ENCODE data around the gene RPL34.

The RPL34 gene

DNA sequence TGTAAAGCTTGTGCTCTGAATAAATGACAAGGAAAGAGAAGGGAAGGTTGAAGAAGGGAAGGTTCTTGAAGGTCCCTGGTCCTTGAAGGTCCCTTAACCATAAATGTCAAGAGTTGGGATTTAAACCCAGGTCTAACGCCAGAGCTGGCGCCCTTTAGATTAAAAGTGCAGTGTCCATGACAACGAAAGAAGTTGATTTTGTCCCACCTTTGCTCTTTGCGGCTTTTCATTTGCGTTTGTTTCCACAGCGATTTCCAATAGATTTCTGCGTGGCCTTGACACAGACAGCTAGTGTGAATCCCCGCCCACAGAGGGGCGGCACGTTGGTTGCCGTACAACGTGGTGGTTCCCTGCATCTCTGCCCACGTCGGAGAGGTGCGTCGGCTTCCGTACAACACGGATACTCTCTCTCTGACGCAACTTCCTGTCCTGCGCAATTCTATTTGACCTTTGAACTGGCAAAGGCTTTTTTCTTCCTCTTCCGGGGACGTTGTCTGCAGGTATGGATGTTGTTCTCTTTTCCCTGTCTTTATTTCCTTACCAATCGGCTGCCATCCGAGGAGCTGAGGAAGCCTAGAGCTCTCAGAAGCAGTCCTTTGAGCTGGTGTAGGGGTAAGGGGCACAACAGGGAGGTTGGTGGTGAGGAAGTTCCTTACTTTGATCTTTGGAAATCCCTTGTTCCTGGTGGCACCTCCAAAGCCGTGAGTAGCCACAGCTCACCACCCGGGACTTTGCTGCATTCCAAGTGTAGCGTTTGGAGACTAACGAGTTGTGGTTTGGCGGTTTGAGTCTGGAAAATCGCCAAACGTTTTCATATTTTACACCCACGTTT, at the start of gene RPL34:
Gene RPL34 (plus strand): TSS at position 476 of the 832 bp plus-strand sequence. CDS start 1,384 bp downstream, outside the sequence.
- in situ Hi-C loops (cut with HindIII; ENCODE audit: low sequenced_read_pairs), result no loop called here
- peak; percentile 98 for DNase-seq (ENCODE audit: low read depth)
- peak within 1 kb of the TSS; percentile 100 for H3K4me3 ChIP-seq (ENCODE audit: low read depth, low read length)
- TF ChIP-seq, protein P1, sequence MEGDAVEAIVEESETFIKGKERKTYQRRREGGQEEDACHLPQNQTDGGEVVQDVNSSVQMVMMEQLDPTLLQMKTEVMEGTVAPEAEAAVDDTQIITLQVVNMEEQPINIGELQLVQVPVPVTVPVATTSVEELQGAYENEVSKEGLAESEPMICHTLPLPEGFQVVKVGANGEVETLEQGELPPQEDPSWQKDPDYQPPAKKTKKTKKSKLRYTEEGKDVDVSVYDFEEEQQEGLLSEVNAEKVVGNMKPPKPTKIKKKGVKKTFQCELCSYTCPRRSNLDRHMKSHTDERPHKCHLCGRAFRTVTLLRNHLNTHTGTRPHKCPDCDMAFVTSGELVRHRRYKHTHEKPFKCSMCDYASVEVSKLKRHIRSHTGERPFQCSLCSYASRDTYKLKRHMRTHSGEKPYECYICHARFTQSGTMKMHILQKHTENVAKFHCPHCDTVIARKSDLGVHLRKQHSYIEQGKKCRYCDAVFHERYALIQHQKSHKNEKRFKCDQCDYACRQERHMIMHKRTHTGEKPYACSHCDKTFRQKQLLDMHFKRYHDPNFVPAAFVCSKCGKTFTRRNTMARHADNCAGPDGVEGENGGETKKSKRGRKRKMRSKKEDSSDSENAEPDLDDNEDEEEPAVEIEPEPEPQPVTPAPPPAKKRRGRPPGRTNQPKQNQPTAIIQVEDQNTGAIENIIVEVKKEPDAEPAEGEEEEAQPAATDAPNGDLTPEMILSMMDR (IDR thresholded peaks at IDR 0.05; ENCODE audit: low read depth, low read length, missing control alignments), result no peak

DNA sequence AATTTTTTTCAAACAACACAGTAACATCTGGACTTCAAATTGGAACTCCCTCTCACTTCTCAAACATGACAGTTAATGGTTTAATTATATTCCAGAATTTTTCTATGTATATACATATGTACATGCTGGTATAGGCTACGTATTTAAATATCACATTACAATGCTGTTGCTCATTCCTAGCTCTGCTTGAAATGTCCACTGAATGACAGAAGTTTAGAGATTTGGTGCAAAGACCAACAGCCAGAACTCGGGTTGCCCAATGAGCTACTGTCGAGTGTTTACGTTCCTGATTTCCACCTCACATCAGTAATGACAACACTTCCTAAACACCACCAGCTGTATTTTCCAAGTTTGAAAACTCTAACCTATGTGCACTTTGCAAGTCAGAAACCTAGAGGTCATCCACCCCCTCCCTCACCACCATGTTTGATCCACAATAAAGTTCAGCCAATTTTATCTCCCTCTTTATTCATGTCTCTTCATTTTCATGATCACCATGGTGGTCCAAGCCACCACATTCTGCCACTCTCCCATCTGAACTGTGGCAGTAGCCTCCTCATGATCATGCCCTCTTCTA, 49.3 kb upstream of the RPL34 start:
- in situ Hi-C loops (cut with HindIII; ENCODE audit: low sequenced_read_pairs), result no loop called here
- no peak overlapping the region for H3K4me3 ChIP-seq (ENCODE audit: low read depth, low read length)
- TF ChIP-seq, protein P1 (IDR thresholded peaks at IDR 0.05; ENCODE audit: low read depth, low read length, missing control alignments), result no peak
- no peak for DNase-seq (ENCODE audit: low read depth)

DNA sequence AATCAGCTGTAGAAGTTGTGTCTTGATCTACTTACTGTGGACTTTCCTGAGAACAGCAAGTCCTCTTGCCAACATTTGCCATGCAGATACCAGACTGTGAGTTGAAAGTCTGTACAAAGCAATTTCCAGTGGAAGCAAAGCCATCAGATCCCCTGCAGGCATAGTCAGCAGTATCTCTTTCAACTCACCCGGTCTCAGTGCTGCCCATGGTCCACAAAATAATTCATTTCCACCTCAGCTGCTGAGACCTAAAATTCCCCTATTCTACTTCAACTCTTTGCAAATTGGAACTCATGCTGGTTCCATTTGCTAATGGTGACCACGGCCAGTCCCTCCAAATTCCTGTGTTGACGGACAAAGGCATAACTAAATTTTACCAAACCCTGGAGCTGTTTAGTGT, 46.0 kb upstream of the RPL34 start:
- TF ChIP-seq, protein P1 (IDR thresholded peaks at IDR 0.05; ENCODE audit: low read depth, low read length, missing control alignments), result no peak
- in situ Hi-C loops (cut with HindIII; ENCODE audit: low sequenced_read_pairs), result no loop called here
- no peak overlapping the region for H3K4me3 ChIP-seq (ENCODE audit: low read depth, low read length)
- DNase-seq (ENCODE audit: low read depth), result no peak

DNA sequence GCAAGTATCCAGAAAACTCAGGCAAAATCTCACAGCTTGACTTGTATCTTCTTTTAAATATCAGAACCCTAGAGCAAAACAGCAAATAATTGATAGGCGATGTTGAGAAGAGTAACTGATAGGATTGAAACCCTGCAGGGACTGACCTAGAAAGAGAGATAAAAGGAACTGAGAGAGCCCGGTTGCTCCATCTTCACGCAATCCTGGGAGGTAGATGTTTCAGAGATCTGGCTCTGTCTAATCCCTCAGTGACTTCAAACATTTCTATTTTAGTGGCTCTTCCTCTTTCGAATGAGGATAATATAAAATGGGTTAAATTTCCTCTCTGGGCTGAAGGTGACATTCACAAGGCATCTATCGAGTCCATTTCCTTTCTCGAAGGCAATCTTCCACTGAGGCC, 39.3 kb upstream of the RPL34 start:
- TF ChIP-seq, protein P1 (IDR thresholded peaks at IDR 0.05; ENCODE audit: low read depth, low read length, missing control alignments), result no peak
- DNase-seq (ENCODE audit: low read depth), result no peak
- no peak overlapping the region for H3K4me3 ChIP-seq (ENCODE audit: low read depth, low read length)
- in situ Hi-C loops (cut with HindIII; ENCODE audit: low sequenced_read_pairs), result no loop called here

DNA sequence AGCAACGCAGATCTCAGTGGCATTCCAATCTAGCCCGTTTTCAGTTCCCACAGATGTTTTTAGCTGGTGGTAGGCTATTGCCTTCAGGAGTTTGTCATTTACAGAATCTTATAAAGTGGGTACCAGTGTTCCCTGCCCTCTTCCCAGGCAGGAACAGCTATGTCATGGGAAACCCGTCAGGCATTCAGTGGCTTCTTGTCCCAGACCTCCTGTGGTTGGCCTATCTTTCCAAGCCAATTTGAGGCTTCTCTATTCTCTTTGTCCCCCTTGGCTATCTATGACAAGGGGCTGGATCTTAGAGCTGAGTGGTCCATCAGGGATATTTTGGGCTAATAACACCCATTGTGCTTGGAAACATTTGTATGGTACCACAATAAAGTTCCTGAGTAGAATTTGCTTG, 33.6 kb upstream of the RPL34 start:
- TF ChIP-seq, protein P1 (IDR thresholded peaks at IDR 0.05; ENCODE audit: low read depth, low read length, missing control alignments), result no peak
- in situ Hi-C loops (cut with HindIII; ENCODE audit: low sequenced_read_pairs), result no loop called here

DNA sequence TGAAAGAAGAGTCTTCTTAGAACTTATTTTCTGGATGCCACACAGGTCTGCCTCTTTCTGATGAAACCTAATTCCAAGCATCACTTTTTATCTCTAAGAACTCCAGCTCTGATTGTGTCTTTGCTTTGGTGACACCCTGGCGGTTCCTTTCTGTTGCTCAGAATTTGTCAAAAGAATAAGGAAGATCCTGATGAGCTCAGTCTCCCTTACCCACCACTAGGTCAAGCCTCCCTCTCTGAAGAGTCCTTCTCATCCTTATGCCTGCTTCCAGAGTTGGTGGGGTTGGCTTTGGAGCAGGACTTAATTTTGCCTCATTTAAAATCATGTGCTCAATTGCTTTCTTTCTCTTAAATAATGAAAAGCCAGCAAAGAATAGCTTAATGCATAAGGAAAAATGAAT, 31.5 kb upstream of the RPL34 start:
- TF ChIP-seq, protein P1 (IDR thresholded peaks at IDR 0.05; ENCODE audit: low read depth, low read length, missing control alignments), result no peak
- in situ Hi-C loops (cut with HindIII; ENCODE audit: low sequenced_read_pairs), result no loop called here
- DNase-seq (ENCODE audit: low read depth), result no peak
- no peak overlapping the region for H3K4me3 ChIP-seq (ENCODE audit: low read depth, low read length)

More for the DNA sequence above, 33.6 kb upstream of the RPL34 start:
- no peak overlapping the region for H3K4me3 ChIP-seq (ENCODE audit: low read depth, low read length)
- DNase-seq (ENCODE audit: low read depth), result no peak
